LoVo (cell line): ENCODE measurements around the gene C12orf76.
A peak's percentile ranks its signal among the peaks of the same experiment; 100 is the strongest.
"Not testable (repeated sequence)": the region's sequence is repeated elsewhere in the genome, so short reads cannot be mapped to it uniquely, and the experiment has no call there.

ENCODE experiments used
- DNase-seq: peaks from one replicate; pipeline ENCODE4 v3.0.0-alpha.2; 2016; ENCODE audit warnings: low spot score

Gene C12orf76

GRCh38 chr12:110020956-110021355 lies 27.4 kb downstream of the C12orf76 start:
- DNase-seq = no peak

GRCh38 chr12:110015132-110015531 lies 33.2 kb downstream of the C12orf76 start:
- DNase-seq = no peak

GRCh38 chr12:110012659-110013058 lies 35.7 kb downstream of the C12orf76 start:
- DNase-seq = no peak

- DNase-seq = no peak
Measured at GRCh38 chr12:110012137-110012536, 36.2 kb downstream of the C12orf76 start.

- DNase-seq = no peak
Measured at GRCh38 chr12:110010853-110011723, 37.2 kb downstream of the C12orf76 start.

GRCh38 chr12:110008681-110009398 lies 39.5 kb downstream of the C12orf76 start:
- DNase-seq = not testable (repeated sequence)

- DNase-seq = no peak
Measured at GRCh38 chr12:110007881-110008280, 40.4 kb downstream of the C12orf76 start.

- no peak for DNase-seq
Measured at GRCh38 chr12:110006115-110006514, 42.2 kb downstream of the C12orf76 start.

- no peak for DNase-seq
Measured at GRCh38 chr12:110005319-110005973, 42.9 kb downstream of the C12orf76 start.

GRCh38 chr12:110004598-110004997 lies 43.7 kb downstream of the C12orf76 start:
- no peak for DNase-seq

- DNase-seq = no peak
Measured at GRCh38 chr12:110002676-110003515, 45.4 kb downstream of the C12orf76 start.

- DNase-seq = no peak
Measured at GRCh38 chr12:110001596-110001995, 46.7 kb downstream of the C12orf76 start.

GRCh38 chr12:109999983-110000505 lies 48.3 kb downstream of the C12orf76 start:
- peak; percentile 23 for DNase-seq

GRCh38 chr12:109999649-109999971 lies 48.7 kb downstream of the C12orf76 start:
- DNase-seq = no peak

- DNase-seq = peak; percentile 96
Measured at GRCh38 chr12:109998904-109999648, 49.2 kb downstream of the C12orf76 start, which contains the start of gene ANKRD13A. TSS of gene ANKRD13A (plus strand) at chr12:109999430. CDS start at chr12:109999689, 259 bp downstream.

GRCh38 chr12:109998241-109998903 lies 50.0 kb downstream of the C12orf76 start:
- no peak for DNase-seq

GRCh38 chr12:109997393-109997792 lies 50.9 kb downstream of the C12orf76 start:
- no peak for DNase-seq

- DNase-seq = no peak
Measured at GRCh38 chr12:109996483-109996853, 51.9 kb downstream of the C12orf76 start.

- DNase-seq = peak; percentile 96
Measured at GRCh38 chr12:109995686-109996482, 52.4 kb downstream of the C12orf76 start, which contains the start of gene GIT2. TSS of gene GIT2 (minus strand) at chr12:109996368. CDS start at chr12:109996224, 144 bp downstream.
